Effector memory CD8-positive, alpha-beta T cell (primary cell): ENCODE data around the gene MYO7A.

ENCODE experiments used
- ATAC-seq: fragments of 150-1000 bp; cut with Tn5 transposase; replicated peaks from 2 replicates; pipeline ENCODE4 v1.10.0; 2021; ENCODE audit warnings: mild to moderate bottlenecking, moderate library complexity
- DNase-seq, 3 experiments: peaks; one replicate each; pipeline ENCODE4 v3.0.0; 2021
- H3K27ac Mint-ChIP-seq, 2 donors: one replicate each; pipeline ENCODE4 v1.8.0; 2022; ENCODE audit warnings: mild to moderate bottlenecking in 2 of 2, mixed read lengths in 2 of 2, moderate library complexity in 2 of 2
- H3K27me3 Mint-ChIP-seq, 2 donors: one replicate each; pipeline ENCODE4 v1.8.0; 2022; ENCODE audit warnings: mixed read lengths in 2 of 2
- H3K36me3 Mint-ChIP-seq: one replicate; pipeline ENCODE4 v1.8.0; 2022; ENCODE audit warnings: mild to moderate bottlenecking, moderate library complexity, mixed read lengths; ENCODE audit not compliant: insufficient read depth
- H3K4me1 Mint-ChIP-seq, 2 donors: one replicate each; pipeline ENCODE4 v1.8.0; 2022; ENCODE audit warnings: low read depth in 2 of 2, mixed read lengths in 2 of 2
- H3K4me3 Mint-ChIP-seq, 2 donors: one replicate each; pipeline ENCODE4 v1.8.0; 2022; ENCODE audit warnings: mild to moderate bottlenecking in 2 of 2, mixed read lengths in 2 of 2, moderate library complexity in 2 of 2
- H3K9me3 Mint-ChIP-seq, 2 donors: one replicate each; pipeline ENCODE4 v1.8.0; 2022; ENCODE audit warnings: mixed read lengths in 2 of 2

The MYO7A gene

DNA sequence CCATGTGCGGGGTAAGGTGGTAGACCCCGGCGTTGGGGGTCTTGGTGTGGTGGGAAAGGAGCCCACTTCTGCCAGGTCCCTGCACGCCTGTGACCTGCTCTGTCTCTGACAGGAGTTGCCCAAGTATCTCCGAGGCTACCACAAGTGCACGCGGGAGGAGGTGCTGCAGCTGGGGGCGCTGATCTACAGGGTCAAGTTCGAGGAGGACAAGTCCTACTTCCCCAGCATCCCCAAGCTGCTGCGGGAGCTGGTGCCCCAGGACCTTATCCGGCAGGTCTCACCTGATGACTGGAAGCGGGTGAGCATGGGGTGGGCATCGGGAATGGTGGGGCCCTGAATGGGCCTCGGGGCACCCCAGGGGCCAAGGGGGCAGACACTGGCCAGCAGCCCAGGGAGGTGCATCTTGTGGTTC is 83.0 kb downstream of the MYO7A start:
- H3K4me3 Mint-ChIP-seq, result no peak overlapping the region
- H3K4me1 Mint-ChIP-seq, result peaks cover 0 to 2% of the 10 kb centered on the region in 2 donors
- H3K9me3 Mint-ChIP-seq, result no peaks in the 10 kb centered on the region
- no peaks in the 10 kb centered on the region for H3K36me3 Mint-ChIP-seq
- no peak for ATAC-seq
- H3K27me3 Mint-ChIP-seq, result peaks cover 0 to 18% of the 10 kb centered on the region in 2 donors
- H3K27ac Mint-ChIP-seq, result no peak overlapping the region
- no peak for DNase-seq

- H3K27me3 Mint-ChIP-seq, result peaks cover 0 to 25% of the 10 kb centered on the region in 2 donors
- no peaks in the 10 kb centered on the region for H3K4me1 Mint-ChIP-seq
- H3K27ac Mint-ChIP-seq, result no peak overlapping the region
- DNase-seq, result no peak
- H3K9me3 Mint-ChIP-seq, result no peaks in the 10 kb centered on the region
- no peak for ATAC-seq
- H3K4me3 Mint-ChIP-seq, result no peak overlapping the region
- no peaks in the 10 kb centered on the region for H3K36me3 Mint-ChIP-seq
Measured at GRCh38 chr11:77211594-77212251, 83.7 kb downstream of the MYO7A start.

DNA sequence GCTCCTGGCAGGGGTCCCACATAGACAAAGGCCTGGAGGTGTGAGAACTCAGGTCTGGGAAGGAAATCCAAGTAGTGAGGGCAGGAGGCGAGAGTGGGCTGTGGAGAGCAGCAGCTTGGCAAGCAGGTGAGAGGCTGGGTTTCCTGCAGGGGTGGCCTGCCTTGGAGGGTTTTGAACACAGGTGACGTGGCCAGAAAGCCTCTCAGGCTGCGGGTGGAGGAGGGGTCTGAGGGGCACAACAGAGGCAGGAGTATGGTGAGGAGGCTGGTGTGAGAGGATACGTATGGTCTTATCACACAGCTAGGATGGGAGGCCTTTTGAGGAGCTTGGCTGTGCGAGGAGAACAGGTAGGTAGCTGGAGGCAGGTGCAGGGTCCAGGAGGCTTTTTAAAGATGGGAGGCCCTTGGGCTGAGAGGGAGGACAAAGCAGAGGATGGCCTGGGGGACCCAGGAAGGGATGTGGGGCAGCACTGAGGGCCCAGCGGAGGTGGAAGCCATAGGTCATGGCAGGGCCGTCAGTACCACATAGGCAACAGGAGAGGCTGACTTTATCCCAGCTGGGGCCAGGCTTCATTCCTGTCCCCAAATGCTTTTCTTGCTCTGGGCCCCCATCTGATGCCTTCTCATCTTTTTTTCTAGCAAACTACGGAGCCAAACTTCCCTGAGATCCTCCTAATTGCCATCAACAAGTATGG is 84.4 kb downstream of the MYO7A start:
- DNase-seq (no peak), ATAC-seq (no peak)
- Mint-ChIP-seq H3K27ac (no peak overlapping the region), H3K9me3 (no peaks in the 10 kb centered on the region), H3K36me3 (no peaks in the 10 kb centered on the region), H3K4me3 (no peak overlapping the region), H3K4me1 (no peaks in the 10 kb centered on the region), H3K27me3 (peaks cover 0 to 27% of the 10 kb centered on the region in 2 donors)

DNA sequence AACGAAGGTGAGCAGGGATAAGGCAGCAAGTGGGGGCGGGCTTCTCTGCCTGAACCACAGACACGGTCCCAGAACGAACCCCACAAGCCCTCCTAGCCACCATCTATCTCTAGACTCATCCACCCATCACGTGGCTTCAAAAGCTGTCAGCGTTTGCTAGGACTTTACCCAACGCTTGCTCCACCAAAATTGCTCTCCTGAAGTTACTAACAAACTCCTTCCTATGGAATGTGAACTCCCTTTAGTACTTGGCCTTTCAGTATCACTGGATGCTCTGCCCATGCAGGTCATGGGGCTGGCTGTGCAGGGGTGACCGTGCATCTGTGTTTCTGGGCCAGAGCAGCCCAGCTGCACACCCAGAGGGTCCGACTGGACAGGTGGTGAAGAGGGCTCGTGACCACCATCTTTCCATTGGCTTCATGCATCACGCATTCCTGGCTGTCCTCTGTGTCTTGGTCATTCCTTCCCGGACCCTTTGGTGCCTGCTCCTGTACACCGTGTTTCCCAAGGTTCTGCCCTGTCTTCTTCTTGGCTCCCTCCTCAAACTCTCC is 85.1 kb downstream of the MYO7A start:
- ATAC-seq (no peak), DNase-seq (no peak)
- no peak overlapping the region for H3K4me3 Mint-ChIP-seq
- no peaks in the 10 kb centered on the region for H3K36me3 Mint-ChIP-seq
- H3K9me3 Mint-ChIP-seq, result no peaks in the 10 kb centered on the region
- H3K27ac Mint-ChIP-seq, result no peak overlapping the region
- H3K27me3 Mint-ChIP-seq, result peaks cover 0 to 27% of the 10 kb centered on the region in 2 donors
- H3K4me1 Mint-ChIP-seq, result no peaks in the 10 kb centered on the region

DNA sequence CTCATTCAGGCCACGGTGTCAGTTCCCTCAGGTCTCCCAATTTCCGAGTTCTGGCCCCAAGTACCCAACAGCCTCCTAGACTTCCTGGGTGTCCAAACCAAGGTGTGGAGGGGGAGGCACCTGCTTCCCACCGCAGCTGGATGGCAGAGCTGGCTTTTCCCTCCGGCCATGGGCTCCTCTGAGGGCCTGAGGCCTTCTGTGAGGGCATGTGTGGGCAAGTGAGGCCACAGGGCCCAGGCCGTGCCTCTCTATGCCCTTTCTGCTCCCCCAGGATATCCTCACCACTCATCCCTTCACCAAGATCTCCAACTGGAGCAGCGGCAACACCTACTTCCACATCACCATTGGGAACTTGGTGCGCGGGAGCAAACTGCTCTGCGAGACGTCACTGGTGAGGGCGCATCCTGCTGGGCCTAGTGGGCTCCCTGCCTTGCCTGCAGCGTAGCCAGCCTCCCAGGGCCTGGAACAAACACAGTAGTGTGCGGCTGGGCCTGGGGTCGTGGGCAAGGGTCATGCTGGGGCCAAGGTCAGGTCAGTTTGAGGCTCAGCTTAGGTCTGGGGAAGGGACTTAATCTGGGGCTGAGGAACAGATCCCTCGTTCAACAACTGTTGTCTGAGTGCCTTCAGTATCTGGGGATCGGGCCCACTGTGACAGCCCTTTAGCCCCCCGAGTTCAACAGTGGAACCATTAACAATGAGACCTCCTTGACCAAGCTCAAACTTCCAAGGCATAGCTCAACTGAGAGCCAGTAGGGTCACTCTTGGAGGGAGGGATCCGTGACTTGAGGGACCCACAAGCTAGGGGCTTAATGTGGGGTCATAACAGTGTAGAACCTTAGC is 85.8 kb downstream of the MYO7A start:
- Mint-ChIP-seq H3K4me3 (no peak overlapping the region), H3K4me1 (no peaks in the 10 kb centered on the region), H3K36me3 (no peaks in the 10 kb centered on the region), H3K27ac (no peak overlapping the region), H3K27me3 (peaks cover 0 to 24% of the 10 kb centered on the region in 2 donors), H3K9me3 (no peaks in the 10 kb centered on the region)
- no peak for ATAC-seq
- DNase-seq, result no peak

DNA sequence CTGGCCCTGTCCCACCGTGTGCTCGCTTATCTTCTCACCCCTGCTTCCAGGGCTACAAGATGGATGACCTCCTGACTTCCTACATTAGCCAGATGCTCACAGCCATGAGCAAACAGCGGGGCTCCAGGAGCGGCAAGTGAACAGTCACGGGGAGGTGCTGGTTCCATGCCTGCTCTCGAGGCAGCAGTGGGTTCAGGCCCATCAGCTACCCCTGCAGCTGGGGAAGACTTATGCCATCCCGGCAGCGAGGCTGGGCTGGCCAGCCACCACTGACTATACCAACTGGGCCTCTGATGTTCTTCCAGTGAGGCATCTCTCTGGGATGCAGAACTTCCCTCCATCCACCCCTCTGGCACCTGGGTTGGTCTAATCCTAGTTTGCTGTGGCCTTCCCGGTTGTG is 86.5 kb downstream of the MYO7A start:
- Mint-ChIP-seq H3K27ac (no peak overlapping the region), H3K4me1 (no peaks in the 10 kb centered on the region), H3K4me3 (no peak overlapping the region), H3K9me3 (no peaks in the 10 kb centered on the region), H3K36me3 (no peaks in the 10 kb centered on the region), H3K27me3 (peaks cover 0 to 16% of the 10 kb centered on the region in 2 donors)
- DNase-seq (no peak), ATAC-seq (no peak)

DNA sequence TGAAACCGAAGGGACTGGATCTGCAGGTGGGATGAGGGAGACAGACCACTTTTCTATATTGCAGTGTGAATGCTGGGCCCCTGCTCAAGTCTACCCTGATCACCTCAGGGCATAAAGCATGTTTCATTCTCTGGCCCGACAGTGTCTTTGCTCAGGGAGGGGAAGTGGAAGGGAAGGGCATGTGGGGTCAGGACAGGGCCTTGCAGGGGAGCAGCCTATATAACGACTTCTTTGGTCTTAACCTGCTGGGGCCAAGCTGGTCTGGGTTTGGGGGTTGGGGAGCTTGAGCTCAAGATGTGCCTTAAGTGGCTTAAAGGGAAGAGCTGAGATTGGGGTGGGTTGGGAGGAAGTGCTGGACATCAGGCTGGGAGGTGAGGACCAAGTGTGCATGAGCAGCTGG is 87.1 kb downstream of the MYO7A start:
- no peaks in the 10 kb centered on the region for H3K4me1 Mint-ChIP-seq
- no peak overlapping the region for H3K4me3 Mint-ChIP-seq
- H3K36me3 Mint-ChIP-seq, result no peaks in the 10 kb centered on the region
- no peaks in the 10 kb centered on the region for H3K9me3 Mint-ChIP-seq
- DNase-seq, result no peak
- no peak overlapping the region for H3K27ac Mint-ChIP-seq
- H3K27me3 Mint-ChIP-seq, result peaks cover 5 to 16% of the 10 kb centered on the region in 2 donors
- no peak for ATAC-seq

DNA sequence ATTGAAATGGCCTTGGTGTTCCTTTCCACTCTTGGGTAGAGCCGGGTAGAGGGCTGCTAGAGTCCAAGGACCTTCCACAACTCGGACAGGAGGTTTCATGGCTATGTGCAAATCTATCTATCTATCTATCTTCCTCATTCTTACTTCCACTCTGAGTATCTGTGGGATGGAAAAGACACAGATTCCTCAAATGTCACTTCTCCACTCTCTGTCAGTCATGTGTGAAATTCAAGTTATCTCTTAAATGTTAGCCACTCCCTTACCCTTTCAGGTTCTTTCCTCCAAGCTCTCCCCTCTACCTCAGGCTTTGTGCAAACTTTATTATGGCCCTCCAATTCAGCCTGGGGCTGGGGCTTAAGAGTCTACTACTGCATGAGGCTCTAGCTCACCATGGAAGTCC is 89.1 kb downstream of the MYO7A start:
- DNase-seq (no peak), ATAC-seq (no peak)
- Mint-ChIP-seq H3K27ac (no peak overlapping the region), H3K9me3 (no peaks in the 10 kb centered on the region), H3K4me1 (no peaks in the 10 kb centered on the region), H3K36me3 (no peaks in the 10 kb centered on the region), H3K4me3 (no peak overlapping the region), H3K27me3 (peaks cover 15 to 35% of the 10 kb centered on the region in 2 donors)

DNA sequence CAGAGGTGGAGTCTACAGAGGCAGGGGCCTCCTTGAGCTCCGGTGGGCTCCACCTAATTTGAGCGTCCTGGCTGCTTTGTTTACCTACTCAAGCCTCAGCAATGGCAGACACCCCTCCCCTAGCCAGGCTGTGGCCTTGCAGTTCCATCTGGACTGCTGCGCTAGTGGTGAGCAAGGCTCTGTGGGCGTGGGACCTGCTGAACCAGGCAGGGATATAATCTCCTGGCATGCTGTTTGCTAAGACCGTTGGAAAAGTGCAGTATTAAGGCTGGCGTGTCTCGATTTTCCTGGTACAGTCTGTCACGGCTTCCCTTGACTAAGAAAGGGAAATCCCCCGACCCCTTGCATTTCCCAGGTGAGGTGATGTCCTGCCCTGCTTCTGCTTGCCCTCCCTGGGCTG is 95.8 kb downstream of the MYO7A start:
- Mint-ChIP-seq H3K36me3 (peaks cover 3% of the 10 kb centered on the region), H3K9me3 (no peaks in the 10 kb centered on the region), H3K4me3 (no peak overlapping the region), H3K27ac (no peak overlapping the region), H3K27me3 (peaks cover 51 to 79% of the 10 kb centered on the region in 2 donors), H3K4me1 (no peaks in the 10 kb centered on the region)
- DNase-seq (no peak), ATAC-seq (no peak)

DNA sequence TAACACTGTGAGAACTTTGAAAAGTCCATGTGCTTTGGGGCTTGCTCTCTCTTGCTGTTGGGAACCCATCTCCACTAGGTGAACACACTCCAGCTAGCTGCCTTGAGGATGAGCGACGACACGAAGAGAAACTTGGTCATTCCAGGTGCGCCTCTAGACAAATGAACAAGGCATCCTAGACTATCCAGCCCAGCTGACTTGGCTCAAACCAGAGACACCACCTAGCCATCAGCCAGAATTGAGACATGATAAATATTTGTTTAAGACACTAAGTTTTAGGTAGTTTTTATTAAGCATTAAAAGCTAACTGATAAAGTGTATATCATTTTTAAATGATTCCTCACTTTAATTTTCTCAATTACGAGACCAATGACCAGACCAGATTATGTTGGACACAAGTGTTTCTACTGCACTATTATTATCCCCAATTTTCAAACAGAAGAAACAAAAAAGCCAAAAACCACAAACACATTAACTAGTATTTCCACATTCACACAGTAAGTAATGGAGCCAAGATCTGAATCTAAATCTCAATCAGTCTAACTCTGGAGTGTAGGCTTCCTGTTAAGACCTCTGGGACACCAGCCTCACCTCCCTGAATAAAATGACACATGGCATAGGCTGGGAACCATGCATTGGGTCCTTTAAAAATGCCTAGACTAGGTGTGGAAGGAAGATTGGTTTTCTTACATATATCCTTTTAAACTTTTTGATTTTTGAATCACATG is 103.0 kb downstream of the MYO7A start:
- peaks cover 22 to 44% of the 10 kb centered on the region in 2 donors for H3K27me3 Mint-ChIP-seq
- H3K4me1 Mint-ChIP-seq, result no peaks in the 10 kb centered on the region
- H3K9me3 Mint-ChIP-seq, result no peaks in the 10 kb centered on the region
- no peak overlapping the region for H3K4me3 Mint-ChIP-seq
- no peak for DNase-seq
- no peak for ATAC-seq
- H3K27ac Mint-ChIP-seq, result no peak overlapping the region
- peaks cover 3% of the 10 kb centered on the region for H3K36me3 Mint-ChIP-seq

DNA sequence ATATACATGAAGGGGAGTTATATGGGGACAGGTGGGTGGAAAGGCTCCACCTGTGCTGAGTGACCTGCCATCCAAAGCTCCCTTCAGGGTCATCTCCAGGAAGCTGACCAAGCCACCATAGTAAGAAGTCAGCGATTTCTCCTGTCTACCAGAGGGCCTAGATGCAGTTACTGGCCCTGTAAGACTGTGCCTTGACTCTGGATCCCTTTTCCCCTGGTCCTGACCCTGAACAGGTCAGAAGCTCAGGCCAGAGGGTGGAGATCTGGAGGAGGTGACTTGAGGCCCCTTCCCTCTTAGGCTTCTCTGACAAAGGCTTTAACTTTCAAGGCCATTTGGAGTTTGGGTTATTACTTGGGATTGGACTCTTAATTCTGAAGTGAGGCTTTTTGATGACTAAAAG is 103.8 kb downstream of the MYO7A start:
- peaks cover 17 to 44% of the 10 kb centered on the region in 2 donors for H3K27me3 Mint-ChIP-seq
- DNase-seq (no peak), ATAC-seq (no peak)
- no peak overlapping the region for H3K27ac Mint-ChIP-seq
- no peaks in the 10 kb centered on the region for H3K4me1 Mint-ChIP-seq
- no peak overlapping the region for H3K4me3 Mint-ChIP-seq
- H3K9me3 Mint-ChIP-seq, result no peaks in the 10 kb centered on the region
- peaks cover 3% of the 10 kb centered on the region for H3K36me3 Mint-ChIP-seq

DNA sequence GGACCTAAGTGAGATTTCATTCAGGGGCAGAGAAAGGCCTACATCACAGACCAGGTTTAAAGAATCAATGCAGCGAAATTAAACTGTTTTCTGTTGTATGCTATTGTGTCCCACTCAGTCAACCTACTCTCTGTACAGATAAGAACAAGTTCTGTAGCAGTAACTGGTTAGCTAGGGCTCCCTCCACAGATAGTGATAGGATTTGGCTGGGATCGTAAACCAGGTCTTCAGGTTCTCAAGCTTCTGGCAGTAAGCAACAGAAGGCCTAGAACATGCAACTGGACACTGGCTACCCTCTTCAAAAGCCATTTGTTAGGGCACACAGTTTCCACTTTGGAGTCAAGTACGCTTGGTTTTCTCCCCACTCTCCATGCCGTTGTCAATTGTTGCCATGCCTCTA is 104.2 kb downstream of the MYO7A start:
- Mint-ChIP-seq H3K4me1 (no peaks in the 10 kb centered on the region), H3K36me3 (peaks cover 3% of the 10 kb centered on the region), H3K27ac (no peak overlapping the region), H3K4me3 (no peak overlapping the region), H3K27me3 (peaks cover 13 to 40% of the 10 kb centered on the region in 2 donors), H3K9me3 (no peaks in the 10 kb centered on the region)
- DNase-seq, result no peak
- no peak for ATAC-seq

DNA sequence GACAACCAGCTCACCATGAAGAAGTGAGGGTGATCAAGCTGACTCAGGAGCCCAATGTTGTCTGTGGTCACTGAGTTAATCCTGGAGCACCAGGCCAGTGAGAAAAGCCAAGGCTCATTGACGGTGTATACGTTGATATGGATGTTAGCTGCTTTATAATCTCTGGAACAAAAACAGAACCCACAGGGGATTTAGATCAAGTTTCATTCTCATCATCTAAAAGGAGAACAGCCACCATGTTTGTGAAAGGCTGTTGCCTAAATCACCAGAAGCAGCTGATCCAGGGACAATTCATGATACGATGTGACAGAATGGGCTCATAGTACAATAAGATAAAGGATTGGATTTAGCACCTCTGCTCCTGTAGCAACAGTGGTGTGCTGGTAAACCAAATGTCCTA is 105.0 kb downstream of the MYO7A start:
- Mint-ChIP-seq H3K9me3 (no peaks in the 10 kb centered on the region), H3K36me3 (peaks cover 3% of the 10 kb centered on the region), H3K27me3 (peaks cover 11 to 39% of the 10 kb centered on the region in 2 donors), H3K27ac (no peak overlapping the region), H3K4me3 (no peak overlapping the region), H3K4me1 (no peaks in the 10 kb centered on the region)
- DNase-seq (no peak), ATAC-seq (no peak)
